Measurements from ENCODE around the gene DPAGT1.

- TF ChIP-seq CTCF (conservative IDR thresholded peaks at IDR 0.05; ENCODE audit: low read depth, low read length) (no peak), EZH2 (IDR thresholded peaks at IDR 0.05; ENCODE audit: borderline replicate concordance, low read depth, low read length, poor library complexity, severe bottlenecking) (no peak)
These were observed 17.3 kb upstream of the DPAGT1 start for GRCh38 chr11:119118946-119119345.
